Measurements from ENCODE around the gene B3GAT1. TPM values are rescaled to one million over a fixed set of nuclear protein-coding genes. Genes with fewer than 3 reads are reported as not detected.

B3GAT1 gene
- total RNA-seq, 1 experiment from 2014 or later, result 0.10 TPM

DNA sequence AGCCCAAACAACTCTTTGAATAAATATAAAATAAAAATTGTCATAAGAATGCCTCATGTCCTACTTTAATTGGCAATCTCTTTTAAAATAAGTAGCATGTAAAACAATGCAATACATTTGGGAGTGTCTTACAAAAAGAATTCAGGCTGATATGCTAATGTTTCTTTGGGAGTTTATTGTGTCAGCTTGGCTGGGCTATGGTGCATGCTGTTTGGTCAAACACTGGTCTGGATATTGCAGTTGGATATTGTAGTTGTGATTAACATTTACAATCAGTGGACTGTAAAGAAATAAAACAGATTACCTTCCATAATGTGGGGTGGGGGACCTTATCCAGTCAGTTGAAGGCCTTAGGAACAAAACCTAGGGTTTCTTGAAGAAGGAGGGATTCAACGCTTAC is 37.0 kb upstream of the B3GAT1 start:
- intact Hi-C loops (cut with micrococcal nuclease; ENCODE audit: unreplicated experiment) (no loop called here), in situ Hi-C loops (cut with HindIII; ENCODE audit: low pct_unique_long_range_greater_than_20kb, low sequenced_read_pairs) (no loop called here)
- Histone ChIP-seq H3K36me3 (ENCODE audit: control insufficient read depth, insufficient read depth, low read length) (no peaks in the 10 kb centered on the region), H3K4me3 (ENCODE audit: low read depth in 2 of 2, low read length in 2 of 2) (no peak overlapping the region), H3K9me3 (ENCODE audit: control insufficient read depth, insufficient read depth, low read depth, low read length) (no peaks in the 10 kb centered on the region), H3K4me1 (ENCODE audit: control insufficient read depth, insufficient read depth, low read length) (no peaks in the 10 kb centered on the region), H3K27ac (ENCODE audit: low read length) (no peak overlapping the region), H3K27me3 (ENCODE audit: control insufficient read depth, insufficient read depth, low read length) (peaks cover 6% of the 10 kb centered on the region; the same call in 1 of the 2 replicates)
- POLR2A ChIA-PET, result no interaction called here
- no TSS peak for BruUV-seq (replicated peaks)
- CTCF ChIA-PET, result no interaction called here
- no peak for ATAC-seq
- TF ChIP-seq POLR2AphosphoS5 (IDR thresholded peaks at IDR 0.05; ENCODE audit: low read depth, low read length) (no peak), TCF7L2 (IDR thresholded peaks at IDR 0.05; ENCODE audit: low read depth, low read length) (no peak), SIN3A (IDR thresholded peaks at IDR 0.05; ENCODE audit: borderline replicate concordance, insufficient read depth, low read depth, low read length) (no peak)
- TF ChIP-seq, protein P1, sequence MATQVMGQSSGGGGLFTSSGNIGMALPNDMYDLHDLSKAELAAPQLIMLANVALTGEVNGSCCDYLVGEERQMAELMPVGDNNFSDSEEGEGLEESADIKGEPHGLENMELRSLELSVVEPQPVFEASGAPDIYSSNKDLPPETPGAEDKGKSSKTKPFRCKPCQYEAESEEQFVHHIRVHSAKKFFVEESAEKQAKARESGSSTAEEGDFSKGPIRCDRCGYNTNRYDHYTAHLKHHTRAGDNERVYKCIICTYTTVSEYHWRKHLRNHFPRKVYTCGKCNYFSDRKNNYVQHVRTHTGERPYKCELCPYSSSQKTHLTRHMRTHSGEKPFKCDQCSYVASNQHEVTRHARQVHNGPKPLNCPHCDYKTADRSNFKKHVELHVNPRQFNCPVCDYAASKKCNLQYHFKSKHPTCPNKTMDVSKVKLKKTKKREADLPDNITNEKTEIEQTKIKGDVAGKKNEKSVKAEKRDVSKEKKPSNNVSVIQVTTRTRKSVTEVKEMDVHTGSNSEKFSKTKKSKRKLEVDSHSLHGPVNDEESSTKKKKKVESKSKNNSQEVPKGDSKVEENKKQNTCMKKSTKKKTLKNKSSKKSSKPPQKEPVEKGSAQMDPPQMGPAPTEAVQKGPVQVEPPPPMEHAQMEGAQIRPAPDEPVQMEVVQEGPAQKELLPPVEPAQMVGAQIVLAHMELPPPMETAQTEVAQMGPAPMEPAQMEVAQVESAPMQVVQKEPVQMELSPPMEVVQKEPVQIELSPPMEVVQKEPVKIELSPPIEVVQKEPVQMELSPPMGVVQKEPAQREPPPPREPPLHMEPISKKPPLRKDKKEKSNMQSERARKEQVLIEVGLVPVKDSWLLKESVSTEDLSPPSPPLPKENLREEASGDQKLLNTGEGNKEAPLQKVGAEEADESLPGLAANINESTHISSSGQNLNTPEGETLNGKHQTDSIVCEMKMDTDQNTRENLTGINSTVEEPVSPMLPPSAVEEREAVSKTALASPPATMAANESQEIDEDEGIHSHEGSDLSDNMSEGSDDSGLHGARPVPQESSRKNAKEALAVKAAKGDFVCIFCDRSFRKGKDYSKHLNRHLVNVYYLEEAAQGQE (IDR thresholded peaks at IDR 0.05; ENCODE audit: insufficient read depth in 1 of 2, low read depth in 2 of 2, low read length in 1 of 2), result no peak
- TF ChIP-seq, protein P2, sequence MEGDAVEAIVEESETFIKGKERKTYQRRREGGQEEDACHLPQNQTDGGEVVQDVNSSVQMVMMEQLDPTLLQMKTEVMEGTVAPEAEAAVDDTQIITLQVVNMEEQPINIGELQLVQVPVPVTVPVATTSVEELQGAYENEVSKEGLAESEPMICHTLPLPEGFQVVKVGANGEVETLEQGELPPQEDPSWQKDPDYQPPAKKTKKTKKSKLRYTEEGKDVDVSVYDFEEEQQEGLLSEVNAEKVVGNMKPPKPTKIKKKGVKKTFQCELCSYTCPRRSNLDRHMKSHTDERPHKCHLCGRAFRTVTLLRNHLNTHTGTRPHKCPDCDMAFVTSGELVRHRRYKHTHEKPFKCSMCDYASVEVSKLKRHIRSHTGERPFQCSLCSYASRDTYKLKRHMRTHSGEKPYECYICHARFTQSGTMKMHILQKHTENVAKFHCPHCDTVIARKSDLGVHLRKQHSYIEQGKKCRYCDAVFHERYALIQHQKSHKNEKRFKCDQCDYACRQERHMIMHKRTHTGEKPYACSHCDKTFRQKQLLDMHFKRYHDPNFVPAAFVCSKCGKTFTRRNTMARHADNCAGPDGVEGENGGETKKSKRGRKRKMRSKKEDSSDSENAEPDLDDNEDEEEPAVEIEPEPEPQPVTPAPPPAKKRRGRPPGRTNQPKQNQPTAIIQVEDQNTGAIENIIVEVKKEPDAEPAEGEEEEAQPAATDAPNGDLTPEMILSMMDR (IDR thresholded peaks at IDR 0.05), result no peak
- no peak for DNase-seq (ENCODE audit: low read depth, low spot score)

DNA sequence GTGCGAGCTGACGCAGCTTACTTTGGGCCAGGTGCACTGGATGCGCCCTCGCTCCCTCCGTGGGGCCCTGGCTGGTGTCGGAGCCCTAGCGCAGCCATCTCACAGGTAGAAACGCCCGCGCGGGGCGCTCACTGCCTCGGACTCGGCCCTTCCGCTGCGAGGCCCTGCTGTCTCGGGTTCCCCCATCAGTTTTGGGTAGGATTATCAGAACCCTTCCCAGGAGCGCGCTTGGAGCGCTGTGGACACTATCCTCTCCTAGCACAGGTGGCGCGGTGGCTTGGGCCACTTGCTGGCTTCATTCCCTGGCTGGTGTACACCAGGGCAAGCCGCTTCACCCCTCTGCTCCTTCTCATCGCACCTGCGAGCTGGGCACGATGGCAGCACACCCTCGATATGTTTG is 35.7 kb upstream of the B3GAT1 start:
- DNase-seq (ENCODE audit: low read depth, low spot score) (no peak), ATAC-seq (no peak)
- in situ Hi-C loops (cut with HindIII; ENCODE audit: low pct_unique_long_range_greater_than_20kb, low sequenced_read_pairs), result no loop called here
- no TSS peak for BruUV-seq (replicated peaks)
- ChIA-PET POLR2A (no interaction called here), CTCF (no interaction called here)
- H3K27ac ChIP-seq (ENCODE audit: low read length), result no peak overlapping the region
- H3K36me3 ChIP-seq (ENCODE audit: control insufficient read depth, insufficient read depth, low read length), result no peaks in the 10 kb centered on the region
- intact Hi-C loops (cut with micrococcal nuclease; ENCODE audit: unreplicated experiment), result no loop called here
- H3K4me3 ChIP-seq (ENCODE audit: low read depth in 2 of 2, low read length in 2 of 2), result no peak overlapping the region
- TF ChIP-seq, protein P1 (IDR thresholded peaks at IDR 0.05; ENCODE audit: insufficient read depth in 1 of 2, low read depth in 2 of 2, low read length in 1 of 2), result no peak
- H3K27me3 ChIP-seq (ENCODE audit: control insufficient read depth, insufficient read depth, low read length), result peaks cover 6% of the 10 kb centered on the region; the same call in 1 of the 2 replicates
- no peaks in the 10 kb centered on the region for H3K4me1 ChIP-seq (ENCODE audit: control insufficient read depth, insufficient read depth, low read length)
- H3K9me3 ChIP-seq (ENCODE audit: control insufficient read depth, insufficient read depth, low read depth, low read length), result no peaks in the 10 kb centered on the region
